ENCODE results near the gene SPPL3. TPM values are rescaled to one million over a fixed set of nuclear protein-coding genes. Genes with fewer than 3 reads are reported as not detected.
"Not testable (repeated sequence)": the region's sequence is repeated elsewhere in the genome, so short reads cannot be mapped to it uniquely, and the experiment has no call there.

Gene SPPL3
- total RNA-seq, 1 donor = 44.5 TPM

DNA sequence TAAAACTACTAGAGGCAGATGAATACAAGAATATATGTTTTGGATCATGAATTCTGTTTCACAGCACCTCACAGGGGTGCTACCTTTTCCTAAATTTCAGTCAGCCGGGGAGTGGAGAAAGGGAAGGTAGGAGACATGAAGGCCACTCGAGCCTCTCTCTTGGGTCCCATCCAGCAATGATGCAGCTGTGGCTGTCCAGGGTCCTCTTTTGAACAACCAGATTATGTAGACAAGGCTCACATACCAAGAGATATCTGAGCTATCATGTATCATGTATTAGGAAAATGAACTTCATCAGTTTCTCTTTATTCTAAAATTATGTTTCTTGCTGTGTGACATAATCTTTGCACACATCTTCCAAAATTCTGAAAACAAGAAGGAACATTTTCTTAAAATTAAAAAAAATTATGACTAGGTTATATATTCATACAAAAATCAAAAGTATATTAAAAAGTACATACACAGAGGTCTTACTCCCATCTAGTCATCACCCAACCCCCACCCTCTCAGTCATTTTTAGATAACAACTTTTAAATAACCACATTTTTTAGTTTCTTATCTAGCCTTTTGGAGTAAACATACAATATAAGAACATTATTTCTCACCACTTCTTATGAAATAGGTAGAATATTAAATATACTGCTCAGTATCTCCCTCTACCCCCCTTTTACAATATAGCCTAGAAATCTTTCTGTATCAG is 89.8 kb downstream of the SPPL3 start:
- no peaks in the 10 kb centered on the region for H3K27me3 ChIP-seq (ENCODE audit: insufficient read depth, low read length)
- H3K4me1 ChIP-seq (ENCODE audit: insufficient read depth, low read length) = peaks cover 4% of the 10 kb centered on the region
- no peaks in the 10 kb centered on the region for H3K9me3 ChIP-seq (ENCODE audit: low read depth, low read length)
- no peak overlapping the region for H3K4me3 ChIP-seq (ENCODE audit: low read length)

DNA sequence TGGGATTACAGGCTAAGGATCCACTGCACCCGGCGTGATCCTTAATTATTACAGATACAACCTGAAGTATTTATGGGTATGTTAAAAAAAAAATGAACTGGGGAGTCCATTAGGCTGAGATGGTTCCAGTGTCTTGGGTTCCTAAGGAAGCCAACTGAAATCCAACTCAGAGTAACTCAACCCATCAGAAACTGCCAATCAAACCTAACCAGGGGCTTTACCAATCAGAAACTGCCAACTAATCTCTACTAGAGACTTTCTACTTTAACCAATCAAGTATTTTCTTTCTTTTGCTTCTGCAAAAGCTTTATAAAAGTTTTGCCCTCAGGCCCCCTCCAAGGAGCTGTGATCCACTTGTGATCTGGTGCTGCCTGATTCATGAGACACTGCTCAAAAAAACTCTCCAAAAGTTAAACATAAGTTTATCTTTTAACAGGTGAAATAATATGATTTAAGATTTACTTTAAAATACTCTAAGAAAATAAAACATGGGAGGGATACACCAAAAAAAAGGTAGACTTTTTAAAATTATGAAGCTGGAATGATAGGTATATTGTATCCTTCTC is 90.5 kb downstream of the SPPL3 start:
- no peak overlapping the region for H3K4me3 ChIP-seq (ENCODE audit: low read length)
- no peaks in the 10 kb centered on the region for H3K9me3 ChIP-seq (ENCODE audit: low read depth, low read length)
- peaks cover 4% of the 10 kb centered on the region for H3K4me1 ChIP-seq (ENCODE audit: insufficient read depth, low read length)
- no peaks in the 10 kb centered on the region for H3K27me3 ChIP-seq (ENCODE audit: insufficient read depth, low read length)

DNA sequence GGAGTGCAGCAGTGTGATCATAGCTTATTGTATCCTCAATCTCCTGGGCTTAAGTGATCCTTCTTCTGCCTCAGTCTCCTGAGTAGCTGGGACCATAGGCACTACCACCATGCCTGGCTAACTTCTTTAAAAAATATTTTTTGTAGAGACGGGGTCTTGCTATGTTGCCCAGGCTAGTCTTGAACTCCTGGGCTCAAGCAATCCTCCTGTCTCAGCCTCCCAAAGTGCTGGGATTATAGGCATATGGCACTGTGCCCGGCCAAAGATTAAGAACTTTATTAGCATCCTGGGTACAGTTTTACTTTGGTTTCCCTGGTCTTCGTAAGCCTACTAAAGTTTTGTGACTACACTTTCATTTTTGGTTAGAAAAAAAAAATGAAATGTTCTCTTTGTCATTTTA is 94.1 kb downstream of the SPPL3 start:
- Histone ChIP-seq H3K9me3 (ENCODE audit: low read depth, low read length) (no peaks in the 10 kb centered on the region), H3K4me1 (ENCODE audit: insufficient read depth, low read length) (peaks cover 6% of the 10 kb centered on the region), H3K27me3 (ENCODE audit: insufficient read depth, low read length) (no peaks in the 10 kb centered on the region), H3K4me3 (ENCODE audit: low read length) (no peak overlapping the region)

DNA sequence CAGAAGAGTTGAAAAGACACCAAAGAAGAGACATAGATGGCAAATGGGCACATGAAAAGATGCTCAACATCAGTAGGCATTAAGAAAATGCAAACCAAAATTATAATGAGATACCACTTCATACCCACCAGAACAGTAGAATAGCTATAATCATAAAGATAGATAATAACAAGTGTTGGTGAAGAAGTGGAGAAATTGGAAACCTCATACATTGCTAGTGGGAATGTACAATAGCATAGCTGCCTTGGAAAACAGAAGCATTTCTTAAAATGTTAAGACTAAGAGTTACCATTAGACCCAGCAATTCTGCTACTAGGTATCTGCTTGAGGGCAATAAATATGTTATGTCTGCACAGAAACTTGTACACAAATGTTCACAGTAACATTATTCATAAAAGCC is 99.7 kb downstream of the SPPL3 start:
- Histone ChIP-seq H3K9me3 (ENCODE audit: low read depth, low read length) (no peaks in the 10 kb centered on the region), H3K27me3 (ENCODE audit: insufficient read depth, low read length) (no peaks in the 10 kb centered on the region), H3K4me1 (ENCODE audit: insufficient read depth, low read length) (peaks cover 6% of the 10 kb centered on the region), H3K4me3 (ENCODE audit: low read length) (no peak overlapping the region)

DNA sequence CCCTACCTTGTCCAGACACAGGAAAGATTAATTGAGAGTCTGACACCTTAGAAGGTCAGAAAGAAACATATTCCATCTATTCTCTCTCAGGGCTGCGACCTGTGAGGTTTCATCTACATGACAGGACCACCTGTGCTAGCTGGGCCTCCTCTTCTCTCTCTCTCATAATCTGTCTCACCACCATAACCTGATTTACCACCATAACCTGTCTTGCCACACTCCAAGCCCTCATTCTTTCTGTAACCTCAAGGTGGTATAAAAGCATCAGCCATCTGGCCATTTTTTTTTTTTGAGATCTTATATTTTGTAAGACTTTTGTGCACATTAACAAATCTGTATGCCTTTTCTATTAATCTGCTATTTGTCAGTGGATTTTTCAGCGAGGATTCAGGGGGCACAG is 103.0 kb downstream of the SPPL3 start:
- H3K9me3 ChIP-seq (ENCODE audit: low read depth, low read length) = no peaks in the 10 kb centered on the region
- H3K4me1 ChIP-seq (ENCODE audit: insufficient read depth, low read length) = no peaks in the 10 kb centered on the region
- H3K27me3 ChIP-seq (ENCODE audit: insufficient read depth, low read length) = no peaks in the 10 kb centered on the region
- no peak overlapping the region for H3K4me3 ChIP-seq (ENCODE audit: low read length)

DNA sequence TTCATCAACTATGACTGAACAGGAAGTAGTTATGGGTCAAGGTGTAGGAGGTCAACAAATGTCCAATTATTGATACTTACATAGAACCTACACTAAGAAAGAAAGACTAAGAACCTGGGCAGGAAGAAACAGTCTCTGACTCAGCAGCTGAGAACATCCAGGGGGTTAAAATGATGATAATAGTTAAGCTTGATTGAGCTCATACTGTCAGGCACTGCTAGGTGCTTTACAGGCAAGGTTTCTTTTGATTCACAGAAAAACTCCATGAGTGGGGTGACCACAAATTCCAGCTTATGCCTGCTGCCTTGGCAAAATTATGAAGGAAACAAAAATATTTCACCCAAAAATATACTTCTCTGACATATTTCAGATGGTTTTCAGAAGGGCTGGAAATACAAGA is 103.5 kb downstream of the SPPL3 start:
- H3K4me1 ChIP-seq (ENCODE audit: insufficient read depth, low read length) = no peaks in the 10 kb centered on the region
- no peaks in the 10 kb centered on the region for H3K27me3 ChIP-seq (ENCODE audit: insufficient read depth, low read length)
- H3K4me3 ChIP-seq (ENCODE audit: low read length) = no peak overlapping the region
- no peaks in the 10 kb centered on the region for H3K9me3 ChIP-seq (ENCODE audit: low read depth, low read length)

DNA sequence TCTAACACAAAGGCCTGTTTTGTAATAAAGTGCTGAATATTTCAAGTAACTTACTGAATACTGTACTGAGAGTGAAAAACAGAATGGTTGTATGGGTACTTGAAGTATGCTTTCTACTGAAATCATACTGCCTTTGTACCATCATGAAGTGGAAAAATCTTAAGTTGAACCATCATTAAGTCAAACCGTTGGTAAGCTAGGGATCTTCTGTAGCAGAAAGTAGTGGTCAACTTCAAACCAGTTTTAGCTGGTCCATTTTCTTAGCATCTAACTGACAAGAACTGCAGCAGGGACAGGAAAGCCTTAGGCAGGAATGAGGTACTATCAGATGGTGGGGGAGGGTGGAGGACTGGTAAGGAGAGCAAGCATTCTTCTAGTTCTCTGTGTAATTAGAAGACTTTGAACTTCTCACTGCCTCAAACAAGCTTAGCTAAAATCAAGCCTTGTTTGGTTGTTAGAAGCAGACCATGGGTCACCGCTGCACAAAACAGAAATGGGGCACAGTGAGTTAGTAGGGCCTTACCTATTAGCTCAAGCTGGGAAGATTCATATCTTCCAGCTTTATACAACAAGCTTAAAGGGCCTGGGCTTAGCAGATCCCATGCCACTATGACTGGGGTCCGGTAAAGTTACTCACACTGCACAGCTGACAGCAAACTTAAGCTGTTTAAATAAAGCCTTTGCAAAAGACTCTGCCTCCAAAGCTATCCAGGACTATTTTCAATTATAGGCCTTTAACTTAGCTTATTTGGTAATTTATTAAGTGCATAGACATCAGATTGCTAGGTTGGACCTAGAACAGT is 104.7 kb downstream of the SPPL3 start:
- Histone ChIP-seq H3K9me3 (ENCODE audit: low read depth, low read length) (no peaks in the 10 kb centered on the region), H3K4me3 (ENCODE audit: low read length) (no peak overlapping the region)

DNA sequence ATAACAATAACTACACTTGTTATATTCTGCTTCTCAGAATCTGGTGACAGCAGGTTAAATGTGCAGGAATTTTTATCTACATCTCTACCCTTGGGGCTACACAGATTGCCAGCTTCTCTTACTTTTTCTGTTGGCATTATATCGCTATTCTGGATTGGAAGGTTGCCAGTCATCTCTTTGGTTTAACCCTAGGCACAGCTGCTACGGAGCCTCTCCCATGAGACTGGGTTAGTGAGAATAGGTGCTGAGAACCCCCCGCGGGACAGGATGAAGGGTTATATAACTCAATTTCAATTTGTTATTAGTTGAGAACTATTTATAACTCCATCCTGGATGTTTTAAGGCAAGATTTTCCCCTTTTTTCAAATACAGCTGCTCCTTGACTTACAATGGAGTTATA is 105.5 kb downstream of the SPPL3 start:
- no peak overlapping the region for H3K4me3 ChIP-seq (ENCODE audit: low read length)
- no peaks in the 10 kb centered on the region for H3K4me1 ChIP-seq (ENCODE audit: insufficient read depth, low read length)
- no peaks in the 10 kb centered on the region for H3K27me3 ChIP-seq (ENCODE audit: insufficient read depth, low read length)
- no peaks in the 10 kb centered on the region for H3K9me3 ChIP-seq (ENCODE audit: low read depth, low read length)

More for the DNA sequence above, 104.7 kb downstream of the SPPL3 start:
- no peaks in the 10 kb centered on the region for H3K27me3 ChIP-seq (ENCODE audit: insufficient read depth, low read length)
- H3K4me1 ChIP-seq (ENCODE audit: insufficient read depth, low read length) = no peaks in the 10 kb centered on the region

DNA sequence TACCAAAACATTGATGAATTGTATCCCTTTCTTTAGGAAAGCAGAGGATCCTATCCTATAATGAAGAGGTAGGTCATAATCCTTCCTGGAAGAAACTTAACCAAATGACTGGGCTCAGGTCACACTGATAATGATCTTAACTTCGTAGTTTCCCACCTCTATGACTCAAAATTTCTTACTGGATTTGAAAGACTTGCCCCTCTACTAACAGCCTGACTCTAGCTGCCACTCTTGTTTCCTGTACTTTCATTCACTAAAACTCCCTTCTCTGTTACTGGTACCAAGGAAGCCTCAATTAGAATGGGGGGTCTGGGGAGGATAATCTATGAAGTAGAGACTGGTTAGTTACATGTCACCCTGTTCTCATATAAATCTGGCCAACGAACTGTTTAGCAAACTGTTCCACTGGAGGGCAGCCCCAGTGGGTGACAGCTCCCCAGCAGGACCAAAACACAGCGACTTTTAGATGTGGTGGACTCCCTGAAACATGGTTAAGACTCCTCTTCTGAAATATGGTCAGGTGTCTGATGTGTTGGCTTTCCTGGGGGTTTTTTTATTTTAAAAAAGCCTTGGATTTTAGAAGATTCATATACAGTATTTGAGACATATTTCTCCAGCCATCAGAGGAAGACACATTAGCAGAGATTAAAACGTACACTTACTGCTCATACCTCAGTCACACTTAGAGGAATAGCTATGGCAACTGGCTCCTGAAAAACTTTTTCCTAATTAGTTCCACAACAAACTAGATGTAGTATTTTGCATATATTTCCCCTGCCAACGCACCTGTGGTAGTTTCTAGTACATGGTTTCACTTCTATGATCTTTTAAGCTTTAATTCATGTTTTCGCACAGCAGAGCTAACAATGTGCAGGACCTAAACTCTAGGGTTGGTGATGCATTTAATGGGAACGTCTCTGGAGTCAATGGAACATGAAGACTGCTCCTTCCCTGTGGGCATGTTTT is 106.2 kb downstream of the SPPL3 start:
- Histone ChIP-seq H3K27me3 (ENCODE audit: insufficient read depth, low read length) (no peaks in the 10 kb centered on the region), H3K4me1 (ENCODE audit: insufficient read depth, low read length) (no peaks in the 10 kb centered on the region), H3K4me3 (ENCODE audit: low read length) (no peak overlapping the region), H3K9me3 (ENCODE audit: low read depth, low read length) (no peaks in the 10 kb centered on the region)

DNA sequence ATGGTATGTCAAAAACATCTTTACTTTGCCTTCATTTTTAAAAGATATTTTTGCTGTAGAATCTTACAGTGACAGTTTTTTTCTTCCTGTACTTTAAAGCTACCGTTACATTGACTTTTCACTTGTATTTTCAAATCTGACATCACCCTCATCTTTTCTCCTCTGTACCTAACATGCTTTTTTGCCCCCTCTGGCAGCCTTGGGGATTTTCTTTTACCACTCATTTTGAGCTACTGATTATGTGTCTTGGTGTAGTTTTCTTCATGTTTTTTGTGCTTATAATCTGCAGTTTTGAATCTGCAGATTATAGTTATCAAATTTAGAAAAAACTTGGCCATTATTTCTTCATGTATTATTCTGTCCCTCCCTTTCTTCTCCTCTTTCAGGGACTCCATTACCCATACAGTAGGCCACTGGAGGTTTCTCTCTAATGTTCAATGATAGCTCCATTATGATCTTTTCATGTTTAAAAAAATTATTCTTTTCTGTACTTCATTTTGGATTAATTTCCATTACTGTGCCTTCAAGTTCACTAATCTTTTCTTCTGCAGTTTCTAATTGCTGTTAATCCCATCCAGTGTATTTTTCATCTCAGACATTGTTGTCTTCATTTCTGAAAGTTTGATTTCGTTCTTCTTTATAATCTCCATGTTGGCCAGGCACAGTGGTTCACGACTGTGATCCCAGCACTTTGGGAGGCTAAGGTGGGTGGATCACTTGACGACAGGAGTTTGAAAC is 108.5 kb downstream of the SPPL3 start:
- Histone ChIP-seq H3K9me3 (ENCODE audit: low read depth, low read length) (no peaks in the 10 kb centered on the region), H3K4me1 (ENCODE audit: insufficient read depth, low read length) (no peaks in the 10 kb centered on the region), H3K27me3 (ENCODE audit: insufficient read depth, low read length) (no peaks in the 10 kb centered on the region), H3K4me3 (ENCODE audit: low read length) (no peak overlapping the region)

DNA sequence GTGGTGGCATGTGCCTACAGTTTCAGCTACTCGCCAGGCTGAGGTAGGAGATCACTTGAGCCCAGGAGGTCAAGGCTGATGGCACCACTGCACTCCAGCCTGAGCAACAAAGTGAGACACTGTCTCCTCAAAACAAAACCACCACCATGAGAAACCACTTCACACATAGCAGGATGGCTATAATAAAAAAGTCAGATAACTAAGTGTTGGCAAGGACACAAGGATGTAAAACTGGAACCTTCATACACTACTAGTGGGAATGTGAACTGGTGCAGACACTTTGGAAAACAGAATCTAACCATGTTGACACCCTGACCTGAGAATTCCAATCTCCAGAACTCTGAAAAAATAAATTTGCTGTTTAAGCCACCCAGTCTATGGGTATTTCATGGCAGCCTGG is 110.8 kb downstream of the SPPL3 start:
- Histone ChIP-seq H3K4me1 (ENCODE audit: insufficient read depth, low read length) (no peaks in the 10 kb centered on the region), H3K9me3 (ENCODE audit: low read depth, low read length) (no peaks in the 10 kb centered on the region), H3K4me3 (ENCODE audit: low read length) (no peak overlapping the region), H3K27me3 (ENCODE audit: insufficient read depth, low read length) (no peaks in the 10 kb centered on the region)

DNA sequence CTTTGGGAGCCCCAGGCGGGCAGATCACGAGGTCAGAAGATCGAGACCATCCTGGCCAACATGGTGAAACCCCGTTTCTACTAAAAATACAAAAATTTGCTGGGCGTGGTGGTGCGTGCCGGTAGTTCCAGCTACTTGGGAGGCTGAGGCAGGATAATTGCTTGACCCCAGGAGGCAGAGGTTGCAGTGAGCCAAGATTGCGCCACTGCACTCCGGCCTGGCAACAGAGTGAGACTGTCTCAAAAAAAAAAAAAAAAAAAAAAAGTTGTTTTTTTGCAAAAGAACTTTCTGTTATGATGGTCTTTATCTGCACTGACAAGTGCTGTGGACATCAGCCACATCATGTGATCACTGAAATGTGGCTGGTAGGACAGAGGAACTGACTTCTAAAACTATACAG is 111.7 kb downstream of the SPPL3 start:
- not testable (repeated sequence) for H3K9me3 ChIP-seq (ENCODE audit: low read depth, low read length); H3K4me3 ChIP-seq (ENCODE audit: low read length); H3K27me3 ChIP-seq (ENCODE audit: insufficient read depth, low read length); H3K4me1 ChIP-seq (ENCODE audit: insufficient read depth, low read length)

DNA sequence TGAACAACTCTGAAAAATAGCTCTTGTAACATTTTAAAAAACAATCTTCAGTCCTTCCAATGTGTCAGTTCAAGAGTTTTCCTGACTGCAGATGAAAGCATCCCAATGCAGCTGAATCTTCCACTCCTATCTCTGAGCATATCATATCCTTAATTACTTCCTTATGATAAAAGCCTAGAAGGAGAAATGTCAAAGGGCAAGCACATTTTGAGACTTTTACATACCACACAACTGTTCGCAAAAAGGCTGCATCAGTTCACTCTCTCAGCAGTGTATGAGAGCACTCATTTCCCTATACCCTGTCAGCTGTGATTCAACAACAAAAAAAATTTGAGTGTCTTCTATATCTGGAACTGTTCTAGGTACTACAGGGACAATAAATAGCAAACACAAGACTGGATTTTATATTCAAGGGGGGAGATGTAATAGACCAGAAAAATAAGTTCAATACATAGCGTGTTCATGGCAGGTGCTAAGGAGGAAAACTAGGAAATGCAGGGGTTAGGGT is 112.4 kb downstream of the SPPL3 start:
- no peaks in the 10 kb centered on the region for H3K9me3 ChIP-seq (ENCODE audit: low read depth, low read length)
- no peaks in the 10 kb centered on the region for H3K4me1 ChIP-seq (ENCODE audit: insufficient read depth, low read length)
- H3K4me3 ChIP-seq (ENCODE audit: low read length) = no peak overlapping the region
- H3K27me3 ChIP-seq (ENCODE audit: insufficient read depth, low read length) = no peaks in the 10 kb centered on the region

DNA sequence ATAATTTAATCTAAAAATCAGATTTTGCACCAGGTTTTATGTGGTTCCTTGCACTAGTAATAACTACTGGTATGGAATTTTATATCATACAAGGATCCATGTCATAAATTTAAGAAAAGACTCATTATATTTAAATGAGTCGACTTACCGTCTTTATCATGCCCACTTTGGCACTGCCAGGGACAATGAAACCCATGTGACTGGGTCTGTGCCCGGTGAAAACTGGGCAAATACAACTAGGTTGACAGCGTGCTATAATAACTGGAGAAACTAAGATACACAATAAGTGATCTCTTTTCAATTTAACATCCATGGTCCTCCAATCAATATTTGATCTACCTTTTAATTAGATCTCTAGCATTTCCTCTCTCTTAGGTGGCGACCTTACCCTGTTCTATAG is 114.0 kb downstream of the SPPL3 start:
- Histone ChIP-seq H3K4me3 (ENCODE audit: low read length) (no peak overlapping the region), H3K27me3 (ENCODE audit: insufficient read depth, low read length) (no peaks in the 10 kb centered on the region), H3K4me1 (ENCODE audit: insufficient read depth, low read length) (no peaks in the 10 kb centered on the region), H3K9me3 (ENCODE audit: low read depth, low read length) (no peaks in the 10 kb centered on the region)

Data from mononuclear cell (primary cell).